ENCODE data around the gene NRAS. TPM values are rescaled to one million over a fixed set of nuclear protein-coding genes. Genes with fewer than 3 reads are reported as not detected.

Gene NRAS
- total RNA-seq, 1 donor from 2014 or later = 68.0 TPM

DNA sequence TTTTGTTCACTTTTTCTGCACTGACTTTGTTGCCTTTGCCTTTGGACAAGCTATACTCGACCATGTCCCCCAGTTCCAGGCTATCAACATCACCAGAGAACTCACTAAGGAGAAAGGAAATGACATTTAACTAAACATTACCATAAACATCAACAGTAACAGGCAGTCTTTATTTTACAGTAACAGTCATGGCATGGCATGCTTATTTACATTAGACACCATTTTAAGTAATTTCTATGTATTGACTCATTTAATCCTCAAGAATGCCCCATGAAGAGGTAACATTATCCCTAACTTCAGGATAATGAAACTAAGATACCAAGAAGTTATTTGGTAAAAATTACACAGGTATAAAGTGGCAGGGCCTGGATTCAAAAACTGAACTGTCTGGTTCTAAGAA is 8.7 kb upstream of the NRAS start:
- no peak for DNase-seq

DNA sequence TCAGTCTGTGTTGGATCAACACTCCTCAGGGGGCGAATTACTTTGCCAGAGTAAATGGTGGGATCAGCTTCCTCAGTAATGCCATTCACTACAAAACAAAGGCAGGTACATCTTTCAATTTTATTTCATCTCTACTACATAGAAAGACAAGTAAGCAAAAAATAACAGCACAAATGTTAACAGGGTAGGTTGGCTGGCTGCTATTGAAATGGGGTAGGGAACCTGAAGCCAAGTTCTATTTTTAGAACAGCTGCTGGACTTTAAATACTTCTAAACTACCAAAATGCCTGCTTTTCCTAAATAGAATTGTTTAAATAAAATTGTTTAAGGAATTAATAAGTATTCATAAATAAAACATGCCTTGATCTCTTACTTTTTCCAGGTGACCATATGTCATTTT is 7.3 kb upstream of the NRAS start:
- no peak for DNase-seq

DNA sequence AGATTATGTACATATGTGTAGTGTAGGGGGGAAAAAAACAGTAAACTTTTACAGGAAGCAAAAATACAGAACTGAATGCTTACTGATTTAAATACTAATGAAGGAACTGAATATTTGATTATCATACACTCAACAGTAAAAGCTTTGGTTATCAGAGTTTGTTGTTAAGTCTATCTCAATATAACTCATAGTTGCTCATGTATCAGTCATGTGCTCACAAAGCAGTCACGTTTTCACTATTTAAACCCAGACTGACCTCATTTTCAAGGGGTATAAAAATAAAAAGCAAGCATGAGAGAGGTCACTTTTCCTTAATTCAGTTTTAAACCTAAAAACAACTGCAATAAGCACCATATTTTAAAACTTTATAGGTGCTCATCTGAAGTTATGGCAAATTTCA is 6.9 kb upstream of the NRAS start:
- no peak for DNase-seq

DNA sequence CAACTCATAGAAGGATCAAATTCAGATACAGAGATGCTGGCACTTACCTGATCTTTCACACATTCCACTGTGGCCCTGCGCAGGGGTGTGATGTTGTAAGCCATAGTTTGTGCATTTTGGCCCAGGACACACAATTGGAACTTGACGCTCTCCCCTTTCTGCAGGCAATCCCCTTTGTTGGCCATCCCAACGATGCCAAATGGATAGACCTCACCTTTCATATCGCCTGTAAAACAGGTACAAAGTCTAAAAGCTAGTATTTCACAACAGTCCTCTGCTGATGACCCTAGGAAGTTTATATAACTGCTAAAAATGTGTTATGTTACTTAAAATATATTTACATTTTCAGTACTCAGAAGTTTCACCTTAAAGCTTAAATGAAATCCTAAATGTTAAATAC is 3.9 kb upstream of the NRAS start:
- no peak for DNase-seq

DNA sequence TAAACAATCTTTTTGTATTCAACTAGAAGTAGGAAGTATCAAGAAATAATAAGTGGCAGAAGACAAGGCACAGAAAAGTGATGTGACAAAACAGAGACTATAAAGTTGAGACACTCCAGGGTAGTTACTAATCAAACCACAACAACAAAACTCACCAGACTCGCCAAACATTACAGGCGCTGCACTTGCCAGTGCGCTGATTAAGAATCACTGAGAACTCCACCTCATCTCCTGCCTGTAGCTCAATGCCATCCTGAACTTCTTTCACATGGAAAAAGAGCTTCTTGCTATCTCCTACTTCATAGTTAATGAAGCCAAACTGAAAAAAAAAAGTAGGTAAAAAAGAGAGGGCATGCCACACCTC is 2.8 kb upstream of the NRAS start:
- no peak for DNase-seq

DNA sequence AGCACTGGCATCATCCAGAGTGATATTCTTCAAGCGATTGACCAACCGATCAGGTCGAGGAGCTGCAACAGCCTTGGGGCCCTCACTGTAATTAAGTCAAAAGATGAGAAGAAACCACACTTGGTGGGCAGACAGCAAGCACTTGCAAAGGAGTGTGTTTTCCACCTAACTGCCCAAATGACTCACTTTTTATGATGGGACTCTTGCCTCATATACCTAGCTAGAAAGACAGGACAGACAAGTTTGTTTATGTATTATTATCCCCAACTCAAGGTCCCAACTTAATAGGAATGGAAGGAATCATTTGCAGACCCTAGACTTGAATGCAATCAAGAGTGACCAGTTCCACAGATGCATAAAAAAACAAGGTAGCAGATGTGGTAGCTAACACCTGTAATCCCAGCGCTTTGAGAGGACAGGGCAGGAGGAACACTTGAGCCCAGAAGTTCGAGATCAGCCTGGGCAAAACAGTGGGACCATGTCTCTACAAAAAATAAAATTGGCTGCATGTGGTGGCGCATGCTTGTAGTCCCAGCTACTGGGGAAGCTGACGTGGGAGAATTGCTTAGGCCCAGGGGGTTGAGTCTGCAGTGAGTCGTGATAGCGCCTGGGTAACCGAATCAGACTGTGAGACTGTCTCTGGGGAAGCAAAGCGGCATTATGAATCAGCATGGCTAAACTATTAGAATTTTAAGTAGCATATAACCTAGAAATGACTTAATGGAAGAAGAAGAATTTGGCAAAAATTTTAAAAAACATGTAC is 2.3 kb upstream of the NRAS start:
- no peak for DNase-seq

DNA sequence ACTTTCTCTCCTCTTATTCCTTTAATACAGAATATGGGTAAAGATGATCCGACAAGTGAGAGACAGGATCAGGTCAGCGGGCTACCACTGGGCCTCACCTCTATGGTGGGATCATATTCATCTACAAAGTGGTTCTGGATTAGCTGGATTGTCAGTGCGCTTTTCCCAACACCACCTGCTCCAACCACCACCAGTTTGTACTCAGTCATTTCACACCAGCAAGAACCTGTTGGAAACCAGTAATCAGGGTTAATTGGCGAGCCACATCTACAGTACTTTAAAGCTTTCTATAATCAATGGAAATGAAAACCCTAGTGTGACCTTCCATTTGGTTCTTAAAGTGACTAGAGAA is 643 bp downstream of the NRAS start:
- DNase-seq = no peak

DNA sequence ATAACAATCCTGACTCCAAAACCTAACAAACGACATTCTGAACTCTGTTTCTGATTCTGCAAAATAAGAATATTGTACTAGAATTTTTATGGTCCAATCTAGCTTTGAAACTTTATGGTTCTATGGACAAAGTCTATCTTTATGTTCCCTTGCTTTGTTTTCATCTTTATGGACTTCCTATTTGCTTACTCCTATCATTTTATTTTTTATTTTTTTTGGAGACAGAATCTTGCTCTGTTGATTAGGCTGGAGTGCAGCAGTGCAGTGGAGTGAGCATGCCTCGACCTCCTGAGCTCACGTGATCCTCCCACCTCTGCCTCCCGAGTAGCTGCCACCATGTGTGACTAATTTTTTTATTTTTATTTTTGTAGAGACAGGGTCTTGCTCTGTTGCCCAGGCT is 3.6 kb downstream of the NRAS start:
- DNase-seq = no peak

DNA sequence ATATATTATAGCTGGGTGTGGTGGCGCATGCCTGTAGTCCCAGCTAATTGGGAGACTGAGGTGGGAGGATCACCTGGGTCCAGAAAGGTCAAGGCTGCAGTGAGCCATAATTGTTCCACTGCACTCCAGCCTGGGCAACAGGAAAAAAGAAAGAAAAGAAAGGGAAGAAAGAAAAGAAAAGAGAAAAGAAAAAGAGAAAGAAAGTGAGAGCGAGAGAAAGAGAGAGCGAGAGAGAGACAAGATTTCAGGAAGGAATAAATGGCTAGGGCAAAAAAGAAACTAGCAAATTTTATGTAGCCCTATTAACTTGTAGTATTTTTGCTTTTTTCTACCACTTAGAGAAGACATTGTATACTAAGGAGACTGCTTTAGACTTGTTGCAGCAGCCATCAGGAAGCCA is 6.2 kb downstream of the NRAS start:
- no peak for DNase-seq

DNA sequence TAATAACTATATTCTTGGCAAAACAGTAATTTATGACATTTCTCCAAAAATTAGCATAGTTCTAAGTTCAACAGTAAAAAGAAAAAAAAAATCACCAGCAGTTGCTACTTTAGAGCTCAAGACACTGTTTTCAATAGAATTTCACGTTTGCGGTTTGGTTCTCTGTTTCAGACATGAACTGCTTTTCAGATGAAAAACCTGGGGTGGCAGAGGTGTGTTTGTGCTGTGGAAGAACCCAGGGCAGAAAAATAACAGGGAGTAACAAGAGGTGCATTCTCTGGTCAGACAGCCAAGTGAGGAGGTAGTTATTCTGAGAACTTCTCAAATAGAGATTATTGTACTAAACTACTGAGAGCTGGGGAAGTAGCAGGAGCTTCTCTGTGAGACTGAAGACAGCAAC is 9.0 kb downstream of the NRAS start:
- DNase-seq = no peak

DNA sequence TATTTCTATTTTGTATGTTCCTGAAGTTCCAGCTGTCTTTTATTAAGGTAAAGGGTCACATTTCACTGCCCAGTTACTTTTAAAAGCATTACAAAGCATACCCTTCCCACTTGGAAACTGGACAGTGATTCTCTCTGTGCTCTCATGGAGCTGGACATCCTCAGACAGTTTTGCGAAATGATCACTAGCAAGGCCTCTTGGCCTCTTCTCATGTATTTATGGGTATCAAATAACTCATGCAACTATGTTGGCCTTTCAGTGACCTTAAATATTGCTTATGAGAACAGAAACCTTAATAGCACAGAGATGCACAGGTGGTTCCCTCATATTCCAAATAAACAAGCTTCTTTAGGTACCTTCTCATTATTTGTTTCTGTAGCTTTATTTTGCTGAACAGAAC is 13.3 kb downstream of the NRAS start:
- DNase-seq = no peak

DNA sequence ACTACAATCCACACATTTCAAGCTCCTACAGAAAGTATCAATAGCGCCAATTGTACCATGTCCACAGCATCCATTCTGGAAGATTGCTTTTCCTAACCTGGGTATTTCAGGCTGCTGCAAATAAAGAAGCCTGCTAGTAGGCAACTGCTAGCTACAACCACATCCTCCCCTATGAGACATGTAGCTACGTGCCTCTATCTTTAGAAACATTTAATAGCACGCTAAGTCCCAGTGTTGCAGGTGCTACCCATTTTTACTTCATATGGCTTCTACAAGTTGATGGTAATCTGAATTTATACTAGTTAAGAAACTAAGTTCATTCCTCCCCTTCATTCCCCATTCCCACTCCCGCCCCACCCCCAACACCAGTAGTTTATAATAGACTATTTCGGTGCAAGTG is 13.8 kb downstream of the NRAS start:
- DNase-seq = no peak

DNA sequence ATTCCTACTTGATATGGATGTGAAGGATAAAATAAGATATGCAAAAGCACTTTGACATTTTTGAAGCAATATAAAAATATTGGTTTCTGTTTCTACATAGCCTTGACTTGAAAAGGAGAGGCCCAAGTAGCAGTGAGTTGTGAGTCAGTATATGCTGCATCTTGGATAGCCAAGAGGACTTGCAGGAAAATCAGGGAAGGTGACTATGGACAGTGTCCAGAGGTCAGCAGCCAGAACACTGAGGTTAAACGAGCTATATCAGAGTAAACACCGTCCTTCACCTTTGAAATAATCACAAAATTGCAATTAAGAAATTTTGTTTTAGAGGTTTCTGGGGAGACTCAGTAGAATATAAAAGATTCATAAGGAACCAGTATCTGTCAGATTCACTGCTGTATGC is 14.6 kb downstream of the NRAS start:
- DNase-seq = no peak

DNA sequence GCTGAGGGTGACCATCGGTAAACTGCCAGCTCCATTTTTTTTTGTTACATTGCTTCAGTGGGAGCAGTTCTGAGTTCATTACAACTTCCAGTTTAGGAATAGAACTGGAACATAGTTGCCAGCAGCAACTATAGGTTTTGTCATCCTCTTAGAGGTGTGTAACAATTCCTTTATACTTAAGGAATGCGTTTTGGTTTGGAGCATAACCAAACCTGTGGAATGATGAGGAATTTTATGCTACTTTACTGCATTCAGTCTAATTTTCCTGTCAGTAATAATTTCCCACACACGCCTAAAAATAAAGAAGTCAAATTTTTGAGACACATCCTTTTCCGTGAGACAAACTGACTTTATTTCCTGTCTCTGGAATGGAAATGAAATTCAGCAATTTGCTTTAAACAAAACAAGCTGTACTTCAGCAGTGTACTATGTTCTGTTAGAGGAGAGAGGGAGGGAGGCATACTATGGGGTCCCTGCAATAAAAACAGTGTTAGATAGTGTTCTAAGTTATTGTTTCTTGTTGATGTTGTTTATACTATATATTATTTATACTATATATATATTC is 16.5 kb downstream of the NRAS start:
- no peak for DNase-seq

DNA sequence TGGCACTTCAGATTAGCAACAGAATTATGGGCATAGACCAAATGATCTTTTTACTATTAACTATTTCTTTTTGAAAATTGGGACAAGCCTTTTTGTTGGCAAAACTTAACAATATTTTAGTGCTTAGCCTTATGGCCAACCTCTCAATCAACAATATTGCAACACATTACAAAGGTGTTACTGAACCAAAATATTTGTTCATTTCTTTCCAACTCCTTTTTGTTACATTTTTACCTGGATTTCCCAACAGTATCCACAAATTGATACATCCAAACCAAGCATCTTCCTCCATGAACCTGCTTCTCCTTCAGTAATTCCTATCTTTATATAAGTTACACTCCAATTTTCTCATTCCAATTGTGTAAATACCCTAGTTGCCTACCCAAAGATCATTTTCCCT is 19.8 kb downstream of the NRAS start:
- DNase-seq = no peak

DNA sequence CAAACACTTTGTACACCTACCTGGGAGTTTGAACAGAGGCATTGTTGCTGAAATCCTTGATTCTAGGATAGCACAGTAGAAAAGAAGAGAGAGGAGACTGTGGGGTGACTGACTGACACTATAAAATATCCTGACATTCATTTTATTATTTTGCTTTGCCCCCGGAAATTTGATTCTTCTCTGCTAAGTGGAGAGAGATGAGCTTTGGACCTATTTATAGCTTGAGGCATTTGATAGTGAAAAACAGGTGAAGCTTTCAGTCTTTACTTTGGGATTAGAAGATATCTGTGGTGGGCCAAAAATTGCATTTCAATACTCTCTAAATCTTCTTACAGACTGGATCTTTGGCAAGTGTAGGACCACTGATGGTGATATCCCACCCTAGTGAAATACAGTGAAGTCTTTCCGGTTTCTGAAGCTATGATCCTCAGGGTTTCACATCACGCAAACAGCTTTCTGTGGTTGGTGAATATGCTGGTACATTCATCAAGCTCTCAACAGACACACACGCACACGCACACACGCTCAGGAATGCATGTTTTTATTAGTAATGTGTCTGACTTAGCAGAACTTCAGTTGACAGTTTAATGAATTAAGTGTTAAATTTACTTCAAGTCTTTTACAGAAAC is 21.0 kb downstream of the NRAS start, which contains the start of gene AMPD1:
TSS of gene AMPD1 (minus strand) at position 117 of the 629 bp plus-strand sequence. CDS start at position 42, 75 bp downstream.
- no peak for DNase-seq

DNA sequence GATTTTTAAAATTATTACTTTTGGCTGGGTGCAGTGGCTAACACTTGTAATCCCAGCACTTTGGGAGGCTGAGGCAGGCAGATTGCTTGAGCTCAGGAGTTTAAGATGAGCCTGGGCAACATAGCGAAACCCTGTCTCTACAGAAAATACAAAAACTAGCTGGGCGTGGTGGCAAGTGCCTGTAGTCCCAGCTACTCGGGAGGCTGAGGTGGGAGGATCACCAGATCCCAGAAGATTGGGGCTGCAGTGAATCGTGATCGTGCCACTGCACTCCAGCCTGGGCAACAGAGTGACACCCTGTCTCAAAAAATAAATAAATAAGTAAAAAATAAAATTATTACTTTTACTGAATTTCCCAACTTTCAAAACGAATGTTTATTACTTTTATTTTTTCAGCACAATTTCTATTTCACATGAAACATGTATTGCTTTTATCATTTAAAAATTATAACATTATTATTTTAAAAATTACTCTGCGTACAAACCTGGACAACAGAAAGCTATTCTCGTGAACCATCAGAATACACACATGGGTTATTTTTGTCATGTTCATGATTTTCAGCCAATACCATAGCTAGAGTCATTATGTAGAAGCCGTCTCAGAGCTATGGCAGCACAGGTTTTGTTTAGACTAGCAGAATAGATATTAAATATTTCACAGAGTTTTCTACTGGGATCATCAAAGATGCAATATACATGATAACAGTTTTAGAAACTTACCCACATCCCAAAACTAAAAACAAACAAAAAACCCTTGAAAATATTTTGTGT is 21.8 kb downstream of the NRAS start:
- DNase-seq = no peak

DNA sequence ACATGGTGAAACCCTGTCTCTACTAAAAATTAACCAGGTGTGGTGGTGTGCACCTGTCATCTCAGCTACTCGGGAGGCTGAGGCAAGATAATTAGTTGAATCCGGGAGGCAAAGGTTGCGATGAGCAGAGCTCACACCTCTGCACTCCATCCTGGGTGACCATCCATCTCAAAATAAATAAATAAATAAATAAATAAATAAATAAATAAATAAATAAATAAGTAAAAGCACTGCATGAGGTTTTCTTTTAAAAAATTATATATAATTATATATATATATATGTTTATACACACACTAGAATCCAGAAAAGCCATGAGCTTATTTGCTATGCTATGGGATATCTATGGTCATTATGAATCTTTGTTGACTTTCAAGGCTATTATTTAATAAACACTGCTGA is 23.6 kb downstream of the NRAS start:
- no peak for DNase-seq

DNA sequence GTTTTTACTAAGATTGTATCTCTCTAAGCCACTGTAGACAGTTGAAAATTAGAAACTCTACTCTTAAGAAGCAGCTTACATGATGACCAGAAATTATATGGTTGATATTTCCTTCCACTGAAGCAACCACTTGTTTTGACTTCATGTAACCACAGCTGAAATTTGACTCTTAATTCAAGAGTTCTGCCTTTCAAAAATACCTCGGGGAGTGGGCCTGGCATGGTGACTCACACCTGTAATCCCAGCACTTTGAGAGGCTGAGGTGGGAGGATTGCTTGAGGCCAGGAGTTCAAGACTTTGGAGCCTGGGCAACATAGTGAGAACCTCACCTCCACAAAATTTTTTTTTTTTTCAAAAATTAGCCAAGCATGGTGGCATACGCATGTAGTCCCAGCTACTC is 25.5 kb downstream of the NRAS start:
- no peak for DNase-seq

DNA sequence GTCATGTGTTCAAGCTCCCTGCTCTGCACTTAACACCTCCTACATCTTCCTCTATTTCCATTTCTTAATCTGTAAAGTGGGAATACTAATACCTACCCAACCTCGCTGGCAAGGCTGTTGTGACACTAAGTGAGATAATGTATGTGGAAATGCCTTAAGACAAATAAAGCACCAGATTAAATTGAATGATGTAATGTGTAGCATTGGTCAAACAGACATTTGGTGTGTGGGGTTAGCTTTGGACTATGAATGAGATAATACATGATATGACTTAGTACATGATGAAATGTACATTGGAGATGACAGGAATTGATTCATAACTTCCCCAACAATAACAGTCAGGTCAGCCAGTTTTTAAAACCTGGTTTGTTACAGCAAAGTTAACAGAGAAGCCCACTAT is 26.4 kb downstream of the NRAS start:
- DNase-seq = no peak

DNA sequence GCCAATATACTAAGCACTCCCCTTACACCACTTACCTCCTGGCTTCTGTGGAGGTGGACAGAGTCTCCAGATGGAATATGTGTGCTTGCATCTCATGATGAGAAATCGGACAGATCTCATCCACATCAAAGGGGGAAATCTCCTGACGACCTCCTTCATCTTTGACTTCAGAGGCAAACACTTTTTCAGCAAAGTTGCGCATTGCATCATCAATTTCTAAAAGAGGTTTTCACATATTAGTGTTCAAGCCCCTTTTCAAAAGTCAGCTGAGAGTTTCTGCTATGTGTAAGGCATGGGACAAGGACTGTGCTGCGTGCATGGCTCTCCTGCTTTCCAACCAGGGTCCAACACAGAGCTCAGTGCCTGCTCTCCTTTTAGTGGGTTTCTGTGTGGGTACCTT is 28.0 kb downstream of the NRAS start:
- DNase-seq = no peak

DNA sequence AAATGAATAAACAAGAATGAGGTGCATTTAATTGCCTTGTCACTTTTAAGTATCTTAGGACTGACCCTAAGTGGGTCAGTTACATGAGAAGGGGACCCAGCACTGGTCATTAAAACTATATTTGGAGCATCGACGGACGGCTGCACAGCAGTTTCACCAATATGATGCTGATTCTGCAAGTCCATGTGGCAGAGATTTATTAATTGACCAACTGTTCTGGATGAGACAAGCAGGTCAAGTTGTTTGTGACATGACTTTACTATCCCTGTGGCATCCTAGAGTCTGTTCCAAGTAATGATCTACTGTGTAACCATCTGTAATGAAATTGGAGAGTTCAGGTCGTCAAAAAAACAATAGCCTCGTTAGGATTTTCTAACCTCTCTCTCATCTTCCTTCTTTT is 30.7 kb downstream of the NRAS start:
- DNase-seq = no peak

DNA sequence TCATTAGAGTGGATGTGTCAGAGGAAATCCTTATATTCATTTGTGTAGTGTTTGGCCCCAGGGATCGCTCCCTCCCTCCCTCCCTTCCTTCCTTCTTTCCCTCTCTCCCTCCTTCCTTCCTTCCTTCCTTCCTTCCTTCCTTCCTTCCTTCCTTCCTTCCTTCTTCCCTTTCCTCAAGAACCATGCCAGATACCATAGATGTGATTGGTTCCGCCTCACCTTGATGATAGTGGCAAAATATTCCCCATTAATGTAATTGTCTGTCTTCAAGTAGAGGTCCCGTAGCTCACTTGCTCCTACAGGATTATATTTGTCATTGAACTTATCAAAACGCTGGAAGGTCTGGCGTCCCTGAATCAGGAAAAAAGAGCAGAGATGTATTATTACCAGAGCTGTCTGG is 38.9 kb downstream of the NRAS start:
- no peak for DNase-seq

DNA sequence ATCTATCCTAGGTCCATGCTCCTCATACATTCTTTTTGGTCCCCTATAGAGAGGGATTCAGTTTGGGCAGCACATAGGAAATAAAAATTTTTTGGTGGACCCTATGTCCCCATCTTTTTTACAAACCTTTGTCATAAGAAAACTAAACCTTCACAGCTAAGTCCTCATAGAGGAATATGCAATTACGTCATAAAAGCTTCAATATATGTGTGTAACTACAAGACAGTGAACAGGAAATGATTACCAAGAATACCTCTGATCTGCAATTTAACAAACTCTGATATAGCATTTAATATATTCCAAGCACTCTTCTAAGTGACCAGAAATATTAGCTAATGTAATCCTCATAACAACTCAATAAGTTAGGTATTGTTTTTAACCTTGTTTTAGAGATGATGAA is 40.5 kb downstream of the NRAS start:
- no peak for DNase-seq

Measured in occipital lobe (tissue), 2 donors.